ENCODE measurements around the gene MMEL1.
"Not testable (repeated sequence)": the region's sequence is repeated elsewhere in the genome, so short reads cannot be mapped to it uniquely, and the experiment has no call there.

Gene MMEL1

GRCh38 chr1:2569060-2569459 is 63.8 kb downstream of the MMEL1 start:
- Histone ChIP-seq H3K4ac (ENCODE audit: low read depth in 1 of 2, low read length in 2 of 2) (no peak overlapping the region), H2BK15ac (ENCODE audit: low read depth, poor library complexity, severe bottlenecking) (no peak overlapping the region), H3K9ac (ENCODE audit: low read length) (no peak overlapping the region), H2AK5ac (ENCODE audit: low read length, severe bottlenecking) (no peak overlapping the region), H3K27me3 (ENCODE audit: control insufficient read depth in 1 of 2, insufficient read depth in 1 of 2, low read length in 2 of 2) (peaks cover 5 to 41% of the 10 kb centered on the region in 2 experiments), H3K4me2 (ENCODE audit: low read length, poor library complexity, severe bottlenecking) (no peak overlapping the region), H3K4me3 (ENCODE audit: insufficient read depth in 1 of 2, low read depth in 1 of 2, low read length in 2 of 2) (no peak overlapping the region), H3K18ac (ENCODE audit: low read depth in 1 of 2, low read length in 2 of 2) (no peak overlapping the region), H2BK120ac (ENCODE audit: low read depth, low read length) (no peak overlapping the region), H3K36me3 (ENCODE audit: control insufficient read depth in 1 of 2, insufficient read depth in 2 of 2, low read depth in 1 of 2, low read length in 2 of 2) (no peaks in the 10 kb centered on the region), H4K8ac (ENCODE audit: low read length) (no peak overlapping the region), H3K79me1 (replicated peaks; ENCODE audit: low read length, poor library complexity, severe bottlenecking) (no peaks in the 10 kb centered on the region), H3K27ac (ENCODE audit: low read length, poor library complexity, severe bottlenecking) (no peak overlapping the region), H4K91ac (ENCODE audit: low read length) (no peak overlapping the region), H3K23ac (ENCODE audit: low read length in 2 of 2) (no peak overlapping the region), H2AFZ (ENCODE audit: low read depth, low read length) (no peak overlapping the region), H2BK12ac (ENCODE audit: low read length in 2 of 2) (no peak overlapping the region), H3K4me1 (ENCODE audit: control insufficient read depth, insufficient read depth, low read depth, low read length) (peaks cover 9% of the 10 kb centered on the region), H2BK5ac (ENCODE audit: low read depth, low read length, poor library complexity, severe bottlenecking) (no peak overlapping the region), H3K9me3 (ENCODE audit: control insufficient read depth, low read length) (peaks cover 6% of the 10 kb centered on the region), H3K14ac (ENCODE audit: low read length in 2 of 2) (no peak overlapping the region)
- no peak for DNase-seq
- WGBS: 83% methylated on average over 12 of the region's 17 CpGs

GRCh38 chr1:2568187-2568816 is 64.5 kb downstream of the MMEL1 start:
- not testable (repeated sequence) for H3K23ac ChIP-seq (ENCODE audit: low read length in 2 of 2); H2BK120ac ChIP-seq (ENCODE audit: low read depth, low read length); H3K14ac ChIP-seq (ENCODE audit: low read length in 2 of 2); H2AK5ac ChIP-seq (ENCODE audit: low read length, severe bottlenecking); H3K9ac ChIP-seq (ENCODE audit: low read length); H2BK15ac ChIP-seq (ENCODE audit: low read depth, poor library complexity, severe bottlenecking); H3K9me3 ChIP-seq (ENCODE audit: control insufficient read depth, low read length); H3K4me1 ChIP-seq (ENCODE audit: control insufficient read depth, insufficient read depth, low read depth, low read length); H4K91ac ChIP-seq (ENCODE audit: low read length); H3K18ac ChIP-seq (ENCODE audit: low read depth in 1 of 2, low read length in 2 of 2); H3K4me3 ChIP-seq (ENCODE audit: insufficient read depth in 1 of 2, low read depth in 1 of 2, low read length in 2 of 2); H4K8ac ChIP-seq (ENCODE audit: low read length); H3K4me2 ChIP-seq (ENCODE audit: low read length, poor library complexity, severe bottlenecking); H3K4ac ChIP-seq (ENCODE audit: low read depth in 1 of 2, low read length in 2 of 2); H2BK5ac ChIP-seq (ENCODE audit: low read depth, low read length, poor library complexity, severe bottlenecking); H2AFZ ChIP-seq (ENCODE audit: low read depth, low read length); H3K27ac ChIP-seq (ENCODE audit: low read length, poor library complexity, severe bottlenecking); H3K36me3 ChIP-seq (ENCODE audit: control insufficient read depth in 1 of 2, insufficient read depth in 2 of 2, low read depth in 1 of 2, low read length in 2 of 2); DNase-seq; H3K79me1 ChIP-seq (replicated peaks; ENCODE audit: low read length, poor library complexity, severe bottlenecking); H2BK12ac ChIP-seq (ENCODE audit: low read length in 2 of 2)
- H3K27me3 ChIP-seq (ENCODE audit: control insufficient read depth in 1 of 2, insufficient read depth in 1 of 2, low read length in 2 of 2): peaks cover 5 to 41% of the 10 kb centered on the region in 2 experiments
- WGBS: 67% methylated on average over 2 of the region's 17 CpGs

GRCh38 chr1:2567083-2567679 is 65.6 kb downstream of the MMEL1 start:
- H3K27me3 ChIP-seq (ENCODE audit: control insufficient read depth in 1 of 2, insufficient read depth in 1 of 2, low read length in 2 of 2): peaks cover 5 to 41% of the 10 kb centered on the region in 2 experiments
- H2BK120ac ChIP-seq (ENCODE audit: low read depth, low read length): no peak overlapping the region
- H4K8ac ChIP-seq (ENCODE audit: low read length): no peak overlapping the region
- 85% methylated on average over 16 of the region's 16 CpGs for WGBS
- no peak for DNase-seq
- H3K27ac ChIP-seq (ENCODE audit: low read length, poor library complexity, severe bottlenecking): no peak overlapping the region
- no peak overlapping the region for H4K91ac ChIP-seq (ENCODE audit: low read length)
- no peak overlapping the region for H2AK5ac ChIP-seq (ENCODE audit: low read length, severe bottlenecking)
- H3K4me3 ChIP-seq (ENCODE audit: insufficient read depth in 1 of 2, low read depth in 1 of 2, low read length in 2 of 2): no peak overlapping the region
- H3K4ac ChIP-seq (ENCODE audit: low read depth in 1 of 2, low read length in 2 of 2): no peak overlapping the region
- H3K9ac ChIP-seq (ENCODE audit: low read length): no peak overlapping the region
- no peak overlapping the region for H2BK12ac ChIP-seq (ENCODE audit: low read length in 2 of 2)
- H2AFZ ChIP-seq (ENCODE audit: low read depth, low read length): no peak overlapping the region
- no peak overlapping the region for H2BK15ac ChIP-seq (ENCODE audit: low read depth, poor library complexity, severe bottlenecking)
- H3K14ac ChIP-seq (ENCODE audit: low read length in 2 of 2): no peak overlapping the region
- peaks cover 5 to 12% of the 10 kb centered on the region in 2 experiments for H3K36me3 ChIP-seq (ENCODE audit: control insufficient read depth in 1 of 2, insufficient read depth in 2 of 2, low read depth in 1 of 2, low read length in 2 of 2)
- no peak overlapping the region for H3K18ac ChIP-seq (ENCODE audit: low read depth in 1 of 2, low read length in 2 of 2)
- no peaks in the 10 kb centered on the region for H3K79me1 ChIP-seq (replicated peaks; ENCODE audit: low read length, poor library complexity, severe bottlenecking)
- H3K9me3 ChIP-seq (ENCODE audit: control insufficient read depth, low read length): no peaks in the 10 kb centered on the region
- H3K4me2 ChIP-seq (ENCODE audit: low read length, poor library complexity, severe bottlenecking): no peak overlapping the region
- no peak overlapping the region for H3K23ac ChIP-seq (ENCODE audit: low read length in 2 of 2)
- peaks cover 9% of the 10 kb centered on the region for H3K4me1 ChIP-seq (ENCODE audit: control insufficient read depth, insufficient read depth, low read depth, low read length)
- H2BK5ac ChIP-seq (ENCODE audit: low read depth, low read length, poor library complexity, severe bottlenecking): no peak overlapping the region

- no peak overlapping the region for H3K4me2 ChIP-seq (ENCODE audit: low read length, poor library complexity, severe bottlenecking)
- no peaks in the 10 kb centered on the region for H3K79me1 ChIP-seq (replicated peaks; ENCODE audit: low read length, poor library complexity, severe bottlenecking)
- no peak overlapping the region for H3K23ac ChIP-seq (ENCODE audit: low read length in 2 of 2)
- H3K4me1 ChIP-seq (ENCODE audit: control insufficient read depth, insufficient read depth, low read depth, low read length): peaks cover 9% of the 10 kb centered on the region
- peaks cover 5 to 40% of the 10 kb centered on the region in 2 experiments for H3K27me3 ChIP-seq (ENCODE audit: control insufficient read depth in 1 of 2, insufficient read depth in 1 of 2, low read length in 2 of 2)
- no peak overlapping the region for H3K14ac ChIP-seq (ENCODE audit: low read length in 2 of 2)
- no peaks in the 10 kb centered on the region for H3K9me3 ChIP-seq (ENCODE audit: control insufficient read depth, low read length)
- H3K27ac ChIP-seq (ENCODE audit: low read length, poor library complexity, severe bottlenecking): no peak overlapping the region
- H4K8ac ChIP-seq (ENCODE audit: low read length): no peak overlapping the region
- H3K4me3 ChIP-seq (ENCODE audit: insufficient read depth in 1 of 2, low read depth in 1 of 2, low read length in 2 of 2): no peak overlapping the region
- 81% methylated on average over 30 of the region's 34 CpGs for WGBS
- H2AK5ac ChIP-seq (ENCODE audit: low read length, severe bottlenecking): no peak overlapping the region
- H2BK15ac ChIP-seq (ENCODE audit: low read depth, poor library complexity, severe bottlenecking): no peak overlapping the region
- DNase-seq: no peak
- H3K18ac ChIP-seq (ENCODE audit: low read depth in 1 of 2, low read length in 2 of 2): no peak overlapping the region
- no peak overlapping the region for H2BK120ac ChIP-seq (ENCODE audit: low read depth, low read length)
- no peak overlapping the region for H3K9ac ChIP-seq (ENCODE audit: low read length)
- no peak overlapping the region for H2BK5ac ChIP-seq (ENCODE audit: low read depth, low read length, poor library complexity, severe bottlenecking)
- H3K36me3 ChIP-seq (ENCODE audit: control insufficient read depth in 1 of 2, insufficient read depth in 2 of 2, low read depth in 1 of 2, low read length in 2 of 2): peaks cover 13 to 20% of the 10 kb centered on the region in 2 experiments
- H2BK12ac ChIP-seq (ENCODE audit: low read length in 2 of 2): no peak overlapping the region
- no peak overlapping the region for H3K4ac ChIP-seq (ENCODE audit: low read depth in 1 of 2, low read length in 2 of 2)
- H4K91ac ChIP-seq (ENCODE audit: low read length): no peak overlapping the region
- H2AFZ ChIP-seq (ENCODE audit: low read depth, low read length): no peak overlapping the region
Observed at GRCh38 chr1:2566101-2567045, 66.4 kb downstream of the MMEL1 start.
